ENCODE measurements around the gene AIFM3.

The AIFM3 gene

DNA sequence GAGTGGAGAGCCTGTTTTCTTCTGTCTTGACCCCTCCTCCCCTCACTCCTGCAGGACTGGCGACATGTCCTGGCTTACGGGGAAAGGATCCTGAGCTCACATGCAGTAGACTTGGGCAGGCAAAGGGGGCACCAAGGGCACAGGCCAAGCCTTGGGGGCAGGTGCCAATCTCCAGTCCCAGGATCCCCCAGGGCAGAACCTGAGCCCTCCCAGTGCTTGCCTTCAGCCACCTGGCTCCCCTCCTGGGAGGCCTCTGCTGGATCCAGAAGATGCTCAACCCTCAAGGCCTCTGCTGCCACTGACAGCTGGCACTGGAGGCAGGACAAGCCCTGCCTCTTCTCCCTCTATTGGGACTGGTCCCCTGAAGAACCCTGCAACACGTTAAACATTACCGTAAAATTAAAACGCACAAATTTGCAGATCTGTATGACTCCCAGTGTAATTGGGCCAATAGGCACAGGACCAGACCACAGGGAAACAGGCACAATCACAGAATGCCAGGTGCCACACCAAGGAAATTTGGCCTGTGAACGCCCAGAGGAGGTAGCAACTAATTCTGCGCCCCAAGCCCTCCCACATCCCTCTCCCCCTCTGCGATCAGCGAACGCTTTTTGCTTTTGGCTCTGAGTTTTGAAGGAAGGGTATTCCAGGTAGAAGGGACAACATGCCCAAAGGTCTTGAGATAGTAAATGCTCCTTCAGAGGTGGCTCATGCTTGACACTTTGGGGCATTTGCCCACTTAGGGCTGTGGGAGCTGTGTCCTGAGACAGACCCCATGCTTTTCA is 14.1 kb downstream of the AIFM3 start:
- Mint-ChIP-seq H3K36me3 (peaks cover 15 to 20% of the 10 kb centered on the region in 2 donors), H3K4me3 (peak overlapping the region; percentile 98 to 99), H3K27me3 (peaks cover 4 to 19% of the 10 kb centered on the region in 2 donors), H3K9me3 (peaks cover 3 to 5% of the 10 kb centered on the region in 2 donors), H3K27ac (peak overlapping the region; percentile 97), H3K4me1 (peaks cover 38 to 52% of the 10 kb centered on the region in 2 donors)
- ATAC-seq (replicated peaks) = no peak
- DNase-seq = no peak

DNA sequence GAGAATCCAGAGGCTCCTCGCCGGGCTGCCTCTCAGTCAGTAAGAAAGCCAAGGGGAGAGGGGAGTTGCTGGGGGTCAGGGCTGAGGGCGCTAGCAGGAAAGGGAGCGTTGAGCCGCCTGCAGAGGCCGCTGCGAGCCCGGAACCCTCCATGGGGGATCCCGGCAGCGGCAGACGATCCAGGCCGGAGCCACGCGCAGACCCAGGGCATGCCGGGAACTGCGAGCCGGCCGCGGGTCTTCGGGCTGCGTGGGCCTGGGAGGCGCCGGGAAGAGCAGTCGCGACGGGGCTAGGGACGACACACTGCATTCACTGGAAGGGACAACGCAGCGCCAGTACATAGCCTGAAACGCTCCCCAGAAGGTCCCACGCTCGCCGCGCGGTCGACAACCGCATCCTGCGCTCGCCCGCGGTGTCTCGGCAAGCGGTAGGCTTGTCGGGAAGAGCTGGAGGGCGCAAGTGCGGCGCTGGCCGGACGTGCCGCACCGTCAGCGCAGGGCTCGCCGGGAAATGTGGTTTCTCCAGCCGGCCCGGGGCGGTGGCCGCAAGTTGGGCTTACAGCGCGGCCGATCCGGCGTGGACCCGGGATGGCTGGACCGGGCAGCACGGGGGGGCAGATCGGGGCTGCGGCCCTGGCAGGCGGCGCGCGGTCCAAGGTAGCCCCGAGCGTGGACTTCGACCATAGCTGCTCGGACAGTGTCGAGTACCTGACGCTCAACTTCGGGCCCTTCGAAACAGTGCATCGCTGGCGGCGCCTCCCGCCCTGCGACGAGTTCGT is 14.9 kb downstream of the AIFM3 start, which contains the start of gene LZTR1:
LZTR1 (plus strand) TSS at position 511 of the 776 bp plus-strand sequence; CDS start at position 586, 75 bp downstream.
- H3K4me3 Mint-ChIP-seq = peak within 1 kb of the TSS; percentile 98 to 99
- ATAC-seq (replicated peaks) (peak; percentile 81 to 90), DNase-seq (peak; percentile 70)
- peaks cover 38 to 52% of the 10 kb centered on the region in 2 donors for H3K4me1 Mint-ChIP-seq
- peaks cover 19 to 26% of the 10 kb centered on the region in 2 donors for H3K36me3 Mint-ChIP-seq
- H3K27me3 Mint-ChIP-seq = peaks cover 4 to 15% of the 10 kb centered on the region in 2 donors
- H3K9me3 Mint-ChIP-seq = peaks cover 3 to 5% of the 10 kb centered on the region in 2 donors
- peak within 1 kb of the TSS; percentile 97 for H3K27ac Mint-ChIP-seq

GRCh38 chr22:20982563-20982882 is 15.5 kb downstream of the AIFM3 start:
- Mint-ChIP-seq H3K36me3 (peaks cover 21 to 28% of the 10 kb centered on the region in 2 donors), H3K9me3 (peaks cover 1 to 5% of the 10 kb centered on the region in 2 donors), H3K27me3 (peaks cover 4 to 10% of the 10 kb centered on the region in 2 donors), H3K27ac (peak overlapping the region; percentile 97), H3K4me1 (peaks cover 38 to 52% of the 10 kb centered on the region in 2 donors), H3K4me3 (peak overlapping the region; percentile 98 to 99)
- DNase-seq (no peak), ATAC-seq (replicated peaks) (peak; percentile 11 to 17)

DNA sequence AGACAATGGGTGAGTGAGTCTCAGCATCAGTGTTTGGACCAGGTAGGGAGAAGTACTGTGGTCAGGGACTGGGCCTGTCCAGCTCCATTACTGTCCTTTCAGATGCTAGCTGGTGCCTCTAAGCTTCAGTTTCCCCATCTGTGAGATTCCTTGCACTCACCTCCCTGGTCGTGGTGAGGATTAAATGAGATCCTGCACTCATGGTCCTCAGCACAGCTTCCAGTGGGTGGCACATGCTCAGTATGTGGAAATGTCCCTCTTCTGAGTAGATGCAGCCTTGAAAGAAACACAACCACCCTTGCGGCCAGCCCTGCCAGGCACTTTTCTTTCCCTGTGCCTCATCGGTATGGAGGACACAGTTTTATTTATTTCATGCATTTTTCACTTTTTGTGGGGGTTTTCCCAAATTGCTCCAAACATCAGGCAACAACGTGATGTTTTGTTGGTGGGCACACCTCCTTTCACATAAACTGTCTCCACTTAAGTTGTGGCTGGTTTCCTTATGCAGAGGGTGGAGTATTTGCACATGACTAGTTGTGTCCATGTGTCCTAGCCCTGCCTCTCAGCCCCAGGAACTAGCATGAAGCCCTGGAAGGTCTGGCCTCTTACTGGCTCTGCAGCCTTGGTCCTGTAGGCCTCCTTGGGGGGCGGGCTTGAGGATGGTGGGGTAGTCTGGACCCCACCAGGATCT is 16.2 kb downstream of the AIFM3 start:
- DNase-seq (no peak), ATAC-seq (replicated peaks) (no peak)
- peaks cover 1 to 5% of the 10 kb centered on the region in 2 donors for H3K9me3 Mint-ChIP-seq
- H3K27ac Mint-ChIP-seq = peak overlapping the region; percentile 97
- H3K36me3 Mint-ChIP-seq = peaks cover 27 to 34% of the 10 kb centered on the region in 2 donors
- H3K4me1 Mint-ChIP-seq = peaks cover 38 to 52% of the 10 kb centered on the region in 2 donors
- H3K4me3 Mint-ChIP-seq = peak overlapping the region; percentile 98 to 99
- H3K27me3 Mint-ChIP-seq = peaks cover 4 to 10% of the 10 kb centered on the region in 2 donors

DNA sequence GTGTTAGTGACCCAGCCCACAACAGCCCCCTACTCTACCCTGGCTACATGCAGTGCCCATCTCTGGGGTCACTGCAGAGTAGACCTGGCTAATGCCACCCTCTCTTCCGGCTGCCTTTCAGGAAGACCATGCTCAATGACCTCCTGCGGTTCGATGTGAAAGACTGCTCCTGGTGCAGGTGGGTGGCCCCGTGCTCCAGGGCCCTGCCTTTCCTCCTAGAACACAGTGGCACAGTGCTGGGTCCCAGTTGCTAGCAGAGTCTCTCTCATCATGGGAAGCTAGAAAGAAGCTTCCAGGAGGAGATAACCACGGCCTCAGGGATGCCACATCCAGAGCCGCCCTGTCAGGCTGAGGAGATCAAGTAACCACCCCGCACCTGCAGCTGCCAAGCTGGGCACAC is 18.7 kb downstream of the AIFM3 start:
- Mint-ChIP-seq H3K27me3 (no peaks in the 10 kb centered on the region), H3K36me3 (peaks cover 28 to 38% of the 10 kb centered on the region in 2 donors), H3K4me1 (peaks cover 23 to 31% of the 10 kb centered on the region in 2 donors), H3K27ac (no peak overlapping the region), H3K9me3 (no peaks in the 10 kb centered on the region), H3K4me3 (no peak overlapping the region)
- no peak for ATAC-seq (replicated peaks)
- no peak for DNase-seq

DNA sequence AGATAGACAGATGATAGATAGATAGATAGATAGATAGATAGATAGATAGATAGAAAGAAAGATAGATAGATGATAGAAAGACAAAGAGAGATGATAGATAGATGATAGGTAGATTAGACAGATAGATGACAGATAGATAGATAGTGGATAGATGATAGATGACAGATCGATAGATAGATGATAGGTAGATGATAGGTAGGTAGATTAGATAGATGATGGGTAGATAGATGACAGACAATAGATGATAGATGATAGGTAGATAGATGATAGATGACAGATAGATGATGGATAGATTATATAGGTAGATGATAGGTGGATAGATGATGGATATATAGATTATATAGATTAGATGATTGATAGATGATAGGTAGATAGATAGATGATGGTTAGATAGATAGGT is 19.3 kb downstream of the AIFM3 start:
- Mint-ChIP-seq H3K27ac (no peak overlapping the region), H3K9me3 (no peaks in the 10 kb centered on the region), H3K27me3 (no peaks in the 10 kb centered on the region), H3K36me3 (peaks cover 34 to 43% of the 10 kb centered on the region in 2 donors), H3K4me3 (no peak overlapping the region), H3K4me1 (peaks cover 17 to 25% of the 10 kb centered on the region in 2 donors)
- DNase-seq = no peak
- ATAC-seq (replicated peaks) = no peak

DNA sequence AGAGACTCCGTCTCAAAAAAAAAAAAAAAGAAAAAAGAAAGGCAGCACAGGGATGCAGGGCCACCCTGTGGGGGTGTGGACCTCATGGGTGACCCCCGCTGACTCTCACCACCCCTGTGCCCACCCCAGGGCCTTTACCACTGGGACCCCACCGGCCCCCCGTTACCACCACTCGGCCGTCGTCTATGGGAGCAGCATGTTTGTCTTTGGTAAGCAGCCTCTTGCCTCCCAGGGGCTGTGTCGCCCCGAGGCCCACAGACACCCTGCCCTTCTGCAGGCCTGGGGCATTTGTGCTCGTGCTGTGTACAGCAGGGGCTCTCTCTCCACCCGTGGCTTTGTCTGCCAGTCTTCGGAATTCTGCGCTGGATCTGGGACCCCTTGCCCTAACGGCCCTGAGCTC is 20.3 kb downstream of the AIFM3 start:
- ATAC-seq (replicated peaks) (no peak), DNase-seq (no peak)
- H3K9me3 Mint-ChIP-seq = no peaks in the 10 kb centered on the region

GRCh38 chr22:20988573-20989322 is 21.7 kb downstream of the AIFM3 start:
- DNase-seq = no peak
- peaks cover 4% of the 10 kb centered on the region in 2 donors for H3K4me1 Mint-ChIP-seq
- H3K27ac Mint-ChIP-seq = no peak overlapping the region
- ATAC-seq (replicated peaks) = no peak
- H3K4me3 Mint-ChIP-seq = no peak overlapping the region
- no peaks in the 10 kb centered on the region for H3K27me3 Mint-ChIP-seq
- no peaks in the 10 kb centered on the region for H3K9me3 Mint-ChIP-seq
- H3K36me3 Mint-ChIP-seq = peaks cover 38 to 50% of the 10 kb centered on the region in 2 donors

More for the DNA sequence above, 20.3 kb downstream of the AIFM3 start:
- Mint-ChIP-seq H3K36me3 (peaks cover 34 to 48% of the 10 kb centered on the region in 2 donors), H3K27me3 (no peaks in the 10 kb centered on the region), H3K4me1 (peaks cover 13 to 18% of the 10 kb centered on the region in 2 donors), H3K27ac (no peak overlapping the region), H3K4me3 (no peak overlapping the region)

DNA sequence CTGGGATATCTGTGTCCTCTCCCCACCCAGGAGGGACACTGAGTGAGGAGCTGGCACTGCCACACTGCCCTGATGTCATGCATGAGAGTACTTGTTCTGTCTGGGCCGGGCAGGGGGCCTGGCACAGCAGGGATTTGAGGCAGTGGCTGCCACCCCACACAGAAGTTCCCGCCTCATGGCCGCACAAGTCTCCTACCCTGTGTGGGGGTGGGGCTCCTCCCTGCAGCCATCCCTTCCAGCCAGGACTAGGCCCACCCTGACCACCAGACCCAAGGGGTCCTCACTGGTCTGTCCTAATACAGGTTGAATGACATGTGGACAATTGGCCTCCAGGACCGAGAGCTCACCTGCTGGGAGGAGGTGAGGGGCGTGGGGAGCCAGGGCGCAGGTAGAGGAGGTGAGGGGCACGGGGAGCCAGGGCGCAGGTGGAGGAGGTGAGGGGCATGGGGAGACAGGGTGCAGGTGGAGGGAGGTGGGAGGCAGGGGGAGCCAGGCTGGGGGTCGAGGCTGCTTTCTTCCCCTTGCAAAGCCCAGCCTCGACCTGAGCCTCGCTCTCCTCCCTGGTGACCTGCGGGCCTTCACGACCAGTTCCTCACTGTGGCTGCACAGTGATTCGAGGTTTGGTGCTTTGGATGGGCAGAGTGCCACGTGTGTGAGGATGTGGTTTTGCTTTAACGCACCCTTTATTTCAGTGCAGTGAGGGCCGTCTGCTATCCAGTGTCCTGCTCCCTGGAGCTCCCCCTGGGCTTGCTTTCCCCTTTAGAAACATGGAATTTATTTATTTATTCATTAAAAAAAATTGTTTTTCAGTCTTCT is 22.5 kb downstream of the AIFM3 start:
- Mint-ChIP-seq H3K4me3 (no peak overlapping the region), H3K27ac (no peak overlapping the region), H3K36me3 (peaks cover 32 to 46% of the 10 kb centered on the region in 2 donors), H3K27me3 (no peaks in the 10 kb centered on the region), H3K4me1 (no peaks in the 10 kb centered on the region), H3K9me3 (no peaks in the 10 kb centered on the region)
- no peak for ATAC-seq (replicated peaks)
- DNase-seq = no peak

GRCh38 chr22:20990184-20991180 is 23.4 kb downstream of the AIFM3 start:
- ATAC-seq (replicated peaks) (no peak), DNase-seq (no peak)
- H3K27me3 Mint-ChIP-seq = no peaks in the 10 kb centered on the region
- H3K36me3 Mint-ChIP-seq = peaks cover 33 to 54% of the 10 kb centered on the region in 2 donors
- peak overlapping the region; percentile 62 for H3K27ac Mint-ChIP-seq
- no peaks in the 10 kb centered on the region for H3K9me3 Mint-ChIP-seq
- no peak overlapping the region for H3K4me3 Mint-ChIP-seq
- no peaks in the 10 kb centered on the region for H3K4me1 Mint-ChIP-seq

DNA sequence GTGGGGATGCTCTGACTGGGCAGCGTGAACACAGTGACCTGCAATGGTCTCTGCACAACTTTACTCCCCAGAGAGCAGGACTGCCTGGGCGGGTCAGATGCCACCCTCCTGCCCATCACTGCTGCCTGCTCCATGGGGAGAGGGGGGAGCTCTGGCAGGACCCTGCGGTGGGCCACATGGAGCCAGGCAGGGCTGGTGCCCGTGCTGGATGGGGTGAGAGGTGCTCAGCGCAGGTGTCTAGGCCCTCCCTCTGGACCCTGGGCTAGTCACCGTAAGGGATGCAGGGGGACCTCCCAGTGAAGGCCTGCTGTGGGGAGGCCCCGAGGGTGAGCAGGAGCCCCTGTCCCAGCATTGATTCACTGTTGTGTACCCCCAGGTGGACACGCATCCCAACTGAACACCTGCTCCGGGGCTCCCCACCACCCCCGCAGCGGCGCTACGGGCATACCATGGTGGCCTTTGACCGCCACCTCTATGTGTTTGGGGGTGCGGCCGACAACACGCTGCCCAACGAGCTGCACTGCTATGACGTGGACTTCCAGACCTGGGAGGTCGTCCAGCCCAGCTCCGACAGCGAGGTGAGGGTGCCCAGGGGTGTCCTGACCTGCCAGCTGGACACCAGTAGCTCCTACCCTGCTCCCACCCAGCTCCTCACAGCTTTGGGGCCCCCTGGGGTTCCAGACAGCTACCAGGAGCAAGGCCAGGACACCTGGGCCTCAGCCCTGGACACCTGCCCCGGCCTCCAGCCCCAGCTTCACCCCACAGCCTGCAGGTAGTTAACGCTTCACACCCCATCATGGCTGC is 24.4 kb downstream of the AIFM3 start:
- Mint-ChIP-seq H3K4me3 (no peak overlapping the region), H3K27me3 (no peaks in the 10 kb centered on the region), H3K36me3 (peaks cover 33 to 54% of the 10 kb centered on the region in 2 donors), H3K9me3 (no peaks in the 10 kb centered on the region), H3K27ac (peak overlapping the region; percentile 62), H3K4me1 (peaks cover 2 to 3% of the 10 kb centered on the region in 2 donors)
- DNase-seq (no peak), ATAC-seq (replicated peaks) (no peak)
